PC-3 (cell line): Measurements from ENCODE around the gene CORO1C.

Source experiments
- CTCF ChIP-seq: fragments of 300-600 bp; sonication (generic); conservative IDR thresholded peaks from 2 replicates; pipeline ENCODE4 v1.5.1; 2017; ENCODE audit warnings: antibody characterized with exemption, low read depth, mild to moderate bottlenecking, low read length
- EZH2 ChIP-seq: fragments of 300-600 bp; sonication (generic); IDR thresholded peaks from one replicate; pipeline ENCODE4 v1.6.1; 2017; ENCODE audit warnings: antibody characterized with exemption, mild to moderate bottlenecking, low read length; ENCODE audit not compliant: unreplicated experiment
- EZH2phosphoT487 ChIP-seq: fragments of 300-600 bp; sonication (generic); IDR thresholded peaks from 2 replicates; pipeline ENCODE4 v1.6.1; 2018; ENCODE audit warnings: mild to moderate bottlenecking, antibody characterized with exemption, low read length, borderline replicate concordance

DNA sequence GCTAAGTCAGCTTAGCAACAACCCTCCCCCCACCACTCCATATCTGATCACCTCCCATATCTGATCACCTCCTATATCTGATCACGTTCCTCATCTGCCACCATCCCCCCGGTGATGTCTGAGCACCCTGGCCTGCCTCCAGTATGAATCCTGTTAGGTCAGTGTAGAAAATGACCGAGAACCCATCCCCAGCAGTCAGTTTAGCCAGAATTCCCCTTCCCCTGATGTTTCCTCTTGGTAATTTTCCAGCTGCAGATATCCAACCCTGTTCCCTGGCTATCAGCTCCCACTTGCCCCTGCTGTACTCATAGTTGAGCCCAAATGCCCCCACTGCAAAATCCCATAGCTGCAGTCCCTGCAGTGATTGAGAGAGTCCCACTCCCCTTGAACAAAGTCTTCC, 110.2 kb downstream of the CORO1C start:
- TF ChIP-seq CTCF (no peak), EZH2 (no peak), EZH2phosphoT487 (no peak)
